SK-N-SH (cell line): ENCODE data around the gene AJUBA. TPM values are rescaled to one million over a fixed set of nuclear protein-coding genes. Genes with fewer than 3 reads are reported as not detected.

Experiments
- CTCF ChIA-PET: fragments of 300-600, 350-600 bp; formaldehyde crosslinking; extraction: SDS; loops from one replicate; lab custom pipeline; 2021; lab: Yijun Ruan, JAX
- POLR2A ChIA-PET: fragments of 350-600 bp; sonication (Branson Sonifier 250); formaldehyde crosslinking; extraction: SDS; loops from one replicate; lab custom pipeline; 2020; ENCODE audit warnings: antibody characterized with exemption, inconsistent platforms; lab: Yijun Ruan, JAX
- DNase-seq: peaks from one replicate; pipeline ENCODE4 v3.0.0; 2012
- H2AFZ ChIP-seq: fragments of 200-600 bp; sonication (generic); 2 replicates; pipeline ENCODE4 v1.8.1; 2016; ENCODE audit warnings: antibody characterized with exemption, mild to moderate bottlenecking, low read depth
- H3F3A ChIP-seq: fragments of 200-600 bp; sonication (generic); replicated peaks from 2 replicates; pipeline ENCODE3; 2016; ENCODE audit warnings: antibody characterized with exemption, mild to moderate bottlenecking; ENCODE audit not compliant: insufficient read depth
- H3K27ac ChIP-seq, 2 experiments: fragments of 200-500 bp in 1 of 2; fragments of 200-600 bp in 1 of 2; sonication (Bioruptor generic) in 1 of 2; sonication (generic), shearing (Covaris generic) in 1 of 2; 2 replicates each; pipeline versions ENCODE4 v1.5.1 to v1.6.1; 2014 to 2016; ENCODE audit warnings: low read depth in 2 of 2, inconsistent platforms in 1 of 2, low read length in 1 of 2, mild to moderate bottlenecking in 1 of 2, mixed read lengths in 1 of 2
- H3K27me3 ChIP-seq: fragments of 200-600 bp; sonication (generic), shearing (Covaris generic); 2 replicates; pipeline ENCODE4 v1.6.1; 2016; ENCODE audit warnings: mixed run types; ENCODE audit not compliant: insufficient read depth
- H3K36me3 ChIP-seq, 2 experiments: fragments of 200-500 bp in 1 of 2; fragments of 200-600 bp in 1 of 2; sonication (Bioruptor generic) in 1 of 2; sonication (generic) in 1 of 2; replicated peaks in 1 of 2; 2 replicates each; pipeline versions ENCODE3 to v1.5.1; 2014 to 2016; ENCODE audit warnings: low read length in 1 of 2, mild to moderate bottlenecking in 1 of 2; ENCODE audit not compliant: insufficient read depth in 2 of 2, control insufficient read depth in 1 of 2
- H3K4me1 ChIP-seq, 2 experiments: fragments of 200-500 bp in 1 of 2; fragments of 200-600 bp in 1 of 2; sonication (Bioruptor generic) in 1 of 2; sonication (generic), shearing (Covaris generic) in 1 of 2; 2 replicates each; pipeline versions ENCODE4 v1.5.1 to v1.6.1; 2014 to 2016; ENCODE audit warnings: low read depth in 1 of 2, low read length in 1 of 2, mixed run types in 1 of 2; ENCODE audit not compliant: insufficient read depth in 2 of 2, control insufficient read depth in 1 of 2
- H3K4me2 ChIP-seq: fragments of 200-600 bp; sonication (generic), shearing (Covaris generic); 2 replicates; pipeline ENCODE4 v1.6.1; 2017; ENCODE audit warnings: mixed run types
- H3K4me3 ChIP-seq, 2 experiments: fragments of 200-500 bp in 1 of 2; fragments of 200-600 bp in 1 of 2; sonication (Bioruptor generic) in 1 of 2; sonication (generic), shearing (Covaris generic) in 1 of 2; 2 replicates each; pipeline versions ENCODE4 v1.5.1 to v1.8.1; 2014 to 2016; ENCODE audit warnings: low read depth in 2 of 2, inconsistent platforms in 1 of 2, low read length in 1 of 2, mild to moderate bottlenecking in 1 of 2, mixed read lengths in 1 of 2, moderate library complexity in 1 of 2
- H3K79me2 ChIP-seq: fragments of 200-600 bp; sonication (generic); 2 replicates; pipeline ENCODE4 v1.8.1; 2017; ENCODE audit warnings: mild to moderate bottlenecking; ENCODE audit not compliant: insufficient read depth
- H3K9ac ChIP-seq: fragments of 200-600 bp; sonication (generic); 2 replicates; pipeline ENCODE4 v1.6.1; 2017; ENCODE audit warnings: mixed run types
- H3K9me2 ChIP-seq: fragments of 200-600 bp; sonication (generic); 2 replicates; pipeline ENCODE4 v1.6.1; 2017; ENCODE audit warnings: mixed run types
- H3K9me3 ChIP-seq: fragments of 200-600 bp; sonication (generic); 2 replicates; pipeline ENCODE4 v1.6.1; 2017; ENCODE audit warnings: mixed run types, mild to moderate bottlenecking, moderate library complexity
- H4K20me1 ChIP-seq: fragments of 200-600 bp; sonication (generic); 2 replicates; pipeline ENCODE4 v1.6.1; 2017; ENCODE audit warnings: mild to moderate bottlenecking, mixed run types; ENCODE audit not compliant: insufficient read depth
- EP300 ChIP-seq, 2 experiments: IDR thresholded peaks; 2 replicates each; pipeline versions ENCODE4 v1.4.0 to v1.6.1; 2012; ENCODE audit warnings: borderline replicate concordance in 1 of 2, low read depth in 1 of 2, low read length in 1 of 2
- IRF3 ChIP-seq: fragments of 150-350 bp; IDR thresholded peaks from 2 replicates; pipeline ENCODE4 v1.6.1; 2016; ENCODE audit warnings: mild to moderate bottlenecking, low read depth, low read length
- NFIC ChIP-seq: IDR thresholded peaks from 2 replicates; pipeline ENCODE4 v1.4.0; 2012; ENCODE audit warnings: borderline replicate concordance
- NRF1 ChIP-seq: IDR thresholded peaks from 2 replicates; pipeline ENCODE4 v1.6.1; 2012; ENCODE audit warnings: low read depth, mild to moderate bottlenecking, low read length
- POLR2AphosphoS5 ChIP-seq: IDR thresholded peaks from 2 replicates; pipeline ENCODE4 v1.6.1; 2012; ENCODE audit warnings: low read depth, low read length
- RCOR1 ChIP-seq: fragments of 150-350 bp; IDR thresholded peaks from 2 replicates; pipeline ENCODE4 v1.6.1; 2017; ENCODE audit warnings: antibody characterized with exemption, low read length
- SIN3A ChIP-seq: IDR thresholded peaks from 2 replicates; pipeline ENCODE4 v1.6.1; 2012; ENCODE audit warnings: low read depth, mild to moderate bottlenecking, low read length, moderate library complexity, borderline replicate concordance
- TEAD4 ChIP-seq: IDR thresholded peaks from 2 replicates; pipeline ENCODE4 v1.4.0; 2012; ENCODE audit warnings: mild to moderate bottlenecking, borderline replicate concordance; ENCODE audit not compliant: insufficient read depth
- USF1 ChIP-seq: IDR thresholded peaks from 2 replicates; pipeline ENCODE4 v1.4.0; 2012; ENCODE audit warnings: low read depth, borderline replicate concordance
- whole genome bisulfite sequencing: methylation state at CpG from one replicate; pipeline ENCODE4 v1.1.6; 2017; ENCODE audit warnings: low lambda C conversion rate; 5-methylcytosine and 5-hydroxymethylcytosine counted together
- polyA plus RNA-seq, 3 experiments: library from polyadenylated mRNA; depleted of rRNA; stranded (reverse); fragments of >200 nt; gene quantifications; 2 replicates each; pipeline ENCODE4 v1.2.3, GENCODE V29; 2012

Gene AJUBA
- polyA plus RNA-seq, 1 of the 3 experiments (the other 2 are of a cell fraction): 24.4 TPM

DNA sequence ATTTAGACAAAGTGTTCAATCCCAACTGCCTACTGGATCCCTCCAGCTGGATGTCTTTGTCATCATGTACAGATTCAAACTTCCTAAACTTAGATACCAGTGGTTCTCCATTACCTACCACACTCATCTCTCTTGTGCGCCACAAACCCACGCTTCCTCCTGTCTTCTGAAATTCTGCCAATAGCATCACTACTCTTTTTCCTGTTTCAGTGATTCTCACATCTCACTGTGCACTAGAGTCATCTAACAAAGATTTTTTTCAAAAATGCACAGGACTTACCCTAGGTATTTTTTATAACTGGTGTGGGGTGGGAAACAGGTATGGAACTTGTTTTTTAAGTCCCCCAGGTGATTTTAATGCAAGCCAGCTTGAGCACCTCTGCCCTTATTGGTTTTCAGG is 46.4 kb upstream of the AJUBA start (continued):
- TF ChIP-seq TEAD4: no peak

GRCh38 chr14:23025151-23025814 is 42.9 kb upstream of the AJUBA start:
- ChIA-PET CTCF (interaction anchor here (0.8 to 4.7 kb wide), 8 partner anchors 9 to 52 kb away, joined by 3 to 27 read pairs (median 4); partner anchors contain the start of gene CDH24), POLR2A (interaction anchor here (1.2 kb wide), 1 partner anchor 19 kb away, joined by 5 read pairs; no protein-coding TSS in a partner anchor)
- no peak overlapping the region for H3K4me2 ChIP-seq
- no peak overlapping the region for H2AFZ ChIP-seq
- TF ChIP-seq SIN3A (no peak), POLR2AphosphoS5 (0 out of 2 replicates have a peak, but pooled peaks have one; percentile 15)
- H3K27ac ChIP-seq: no peak overlapping the region
- WGBS: 94% methylated on average over 4 of the region's 4 CpGs
- H3K36me3 ChIP-seq: peaks cover 22 to 31% of the 10 kb centered on the region in 2 experiments
- no peaks in the 10 kb centered on the region for H3K27me3 ChIP-seq
- no peak overlapping the region for H3K9ac ChIP-seq
- H3K79me2 ChIP-seq: peaks cover 24% of the 10 kb centered on the region
- no peaks in the 10 kb centered on the region for H3K9me2 ChIP-seq
- peaks cover 4 to 12% of the 10 kb centered on the region in 2 experiments; a peak in 2 of 4 replicates for H3K4me1 ChIP-seq
- H4K20me1 ChIP-seq: no peaks in the 10 kb centered on the region
- H3K4me3 ChIP-seq: no peak overlapping the region
- DNase-seq: no peak
- H3K9me3 ChIP-seq: no peaks in the 10 kb centered on the region
- peaks cover 15% of the 10 kb centered on the region for H3F3A ChIP-seq

GRCh38 chr14:23024612-23025075 is 42.3 kb upstream of the AJUBA start:
- Histone ChIP-seq H3K9me2 (no peaks in the 10 kb centered on the region), H3K27ac (no peak overlapping the region), H3F3A (peaks cover 15% of the 10 kb centered on the region), H3K9ac (no peak overlapping the region), H3K9me3 (no peaks in the 10 kb centered on the region), H4K20me1 (no peaks in the 10 kb centered on the region), H3K4me3 (no peak overlapping the region), H3K36me3 (peaks cover 22 to 31% of the 10 kb centered on the region in 2 experiments), H3K79me2 (peaks cover 20% of the 10 kb centered on the region), H3K27me3 (no peaks in the 10 kb centered on the region), H2AFZ (no peak overlapping the region), H3K4me1 (peaks cover 4 to 12% of the 10 kb centered on the region in 2 experiments; a peak in 2 of 4 replicates), H3K4me2 (no peak overlapping the region)
- POLR2A ChIA-PET: interaction anchor here (1.1 to 1.9 kb wide), 3 partner anchors 9 to 20 kb away, joined by 3 to 5 read pairs (median 5); no protein-coding TSS in a partner anchor
- DNase-seq: no peak
- no peak for TF ChIP-seq EP300 (IDR thresholded peaks at IDR 0.05; ENCODE audit: borderline replicate concordance in 1 of 2, low read depth in 1 of 2, low read length in 1 of 2)
- no peak for TF ChIP-seq USF1
- TF ChIP-seq NFIC: no peak
- TF ChIP-seq NRF1: no peak
- TF ChIP-seq RCOR1: no peak
- TF ChIP-seq IRF3: no peak
- CTCF ChIA-PET: interaction anchor here (0.8 to 4.7 kb wide), 12 partner anchors 8 to 53 kb away, joined by 3 to 27 read pairs (median 4); partner anchors contain the start of genes AJUBA and CDH24
- WGBS: 92% methylated on average over 7 of the region's 7 CpGs
